Naive thymus-derived CD8-positive, alpha-beta T cell (primary cell): ENCODE results near the gene GPR162. TPM values are rescaled to one million over a fixed set of nuclear protein-coding genes. Genes with fewer than 3 reads are reported as not detected.

ENCODE experiments used
- ATAC-seq, 2 donors: fragments of 150-1000 bp; cut with Tn5 transposase in 1 of 2; sonication (Bioruptor Pico), chemical (Tn5 transposase) in 1 of 2; 1 replicate in 1 of 2; 2 replicates in 1 of 2; pipeline ENCODE4 v1.10.0; 2021; ENCODE audit warnings: mild to moderate bottlenecking in 2 of 2, moderate library complexity in 2 of 2
- POLR2A ChIA-PET: fragments of 350-600 bp; sonication (Branson Sonifier 250); formaldehyde crosslinking; loops from one replicate; lab custom pipeline; 2021; ENCODE audit warnings: antibody characterized with exemption; lab: Charles Lee
- DNase-seq, 10 donors: peaks; one replicate each; pipeline versions ENCODE4 v3.0.0 to v3.0.0-alpha.2; 2020 to 2022
- H3K27ac Mint-ChIP-seq, 10 donors: one replicate each; pipeline ENCODE4 v1.8.0; 2020 to 2022; ENCODE audit warnings: mild to moderate bottlenecking in 10 of 10, mixed read lengths in 10 of 10, moderate library complexity in 4 of 10, inconsistent platforms in 1 of 10
- H3K27me3 Mint-ChIP-seq, 5 donors: one replicate each; pipeline ENCODE4 v1.8.0; 2021 to 2022; ENCODE audit warnings: mixed read lengths in 5 of 5
- H3K36me3 Mint-ChIP-seq, 3 donors: one replicate each; pipeline ENCODE4 v1.8.0; 2020 to 2022; ENCODE audit warnings: mixed read lengths in 3 of 3, mild to moderate bottlenecking in 2 of 3, inconsistent platforms in 1 of 3
- H3K4me1 Mint-ChIP-seq, 4 donors: one replicate each; pipeline ENCODE4 v1.8.0; 2021 to 2022; ENCODE audit warnings: mixed read lengths in 4 of 4
- H3K4me3 Mint-ChIP-seq, 10 donors: one replicate each; pipeline ENCODE4 v1.8.0; 2020 to 2022; ENCODE audit warnings: mild to moderate bottlenecking in 10 of 10, mixed read lengths in 10 of 10, moderate library complexity in 6 of 10, inconsistent platforms in 1 of 10
- H3K9me3 Mint-ChIP-seq, 9 donors: one replicate each; pipeline ENCODE4 v1.8.0; 2020 to 2022; ENCODE audit warnings: mixed read lengths in 9 of 9, mild to moderate bottlenecking in 3 of 9, inconsistent platforms in 1 of 9, moderate library complexity in 1 of 9
- polyA plus RNA-seq, 3 donors: library from polyadenylated mRNA; unstranded; fragments of 300-500 nt; fragmentation: Illumina TruSeq; gene quantifications; one replicate each; pipeline ENCODE4 v1.2.3, GENCODE V29; 2021
- total RNA-seq, 8 experiments: library from RNA in 2 of 8; stranded (reverse) in 2 of 8; gene quantifications; one replicate each; pipeline ENCODE4 v1.2.3 and lab custom pipeline; 2021 to 2026

GPR162 gene
- total and polyA plus RNA-seq, 5 experiments from 2014 or later: not detected

GRCh38 chr12:6817662-6818157 is 3.9 kb upstream of the GPR162 start:
- H3K27me3 Mint-ChIP-seq: peaks cover under 1 to 21% (median 12%) of the 10 kb centered on the region in 5 donors
- no peaks in the 10 kb centered on the region for H3K9me3 Mint-ChIP-seq
- DNase-seq: no peak
- peak overlapping the region in 2 of 10 donors; percentile 8 to 35 for H3K27ac Mint-ChIP-seq
- no peak for ATAC-seq
- H3K4me3 Mint-ChIP-seq: no peak overlapping the region
- no peaks in the 10 kb centered on the region for H3K36me3 Mint-ChIP-seq
- POLR2A ChIA-PET: no interaction called here
- peaks cover 12 to 21% (median 13%) of the 10 kb centered on the region in 4 donors for H3K4me1 Mint-ChIP-seq

- DNase-seq: no peak
- H3K27me3 Mint-ChIP-seq: peaks cover 1 to 27% (median 17%) of the 10 kb centered on the region in 5 donors
- no peak overlapping the region for H3K27ac Mint-ChIP-seq
- H3K4me1 Mint-ChIP-seq: peaks cover 12 to 24% (median 13%) of the 10 kb centered on the region in 4 donors
- POLR2A ChIA-PET: no interaction called here
- ATAC-seq: no peak
- no peaks in the 10 kb centered on the region for H3K9me3 Mint-ChIP-seq
- H3K4me3 Mint-ChIP-seq: no peak overlapping the region
- H3K36me3 Mint-ChIP-seq: no peaks in the 10 kb centered on the region
Observed at GRCh38 chr12:6818222-6818621, 3.4 kb upstream of the GPR162 start.

DNA sequence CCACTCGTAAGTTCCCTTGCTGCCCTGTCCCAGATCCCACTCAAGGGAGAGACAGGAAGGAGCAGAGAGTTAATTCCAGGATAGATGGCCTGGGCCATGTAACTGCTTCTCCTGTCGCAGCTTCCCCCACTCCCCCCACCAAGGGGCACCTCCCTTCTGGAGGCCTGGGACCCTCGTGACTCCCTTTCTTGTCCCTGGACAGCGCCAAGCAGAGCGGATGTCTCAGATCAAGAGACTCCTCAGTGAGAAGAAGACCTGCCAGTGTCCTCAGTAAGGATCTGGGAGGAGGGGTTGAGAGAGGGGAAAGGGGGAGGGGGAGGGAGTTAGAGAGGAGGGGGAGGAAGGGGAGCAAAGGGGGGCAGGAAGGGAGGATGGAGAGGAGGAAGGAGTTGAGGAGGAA is 3.0 kb upstream of the GPR162 start:
- Mint-ChIP-seq H3K4me1 (peaks cover 12 to 24% (median 13%) of the 10 kb centered on the region in 4 donors), H3K9me3 (no peaks in the 10 kb centered on the region), H3K27ac (no peak overlapping the region), H3K27me3 (peaks cover 1 to 31% (median 19%) of the 10 kb centered on the region in 5 donors), H3K4me3 (no peak overlapping the region), H3K36me3 (no peaks in the 10 kb centered on the region)
- DNase-seq (no peak), ATAC-seq (no peak)
- POLR2A ChIA-PET: no interaction called here

DNA sequence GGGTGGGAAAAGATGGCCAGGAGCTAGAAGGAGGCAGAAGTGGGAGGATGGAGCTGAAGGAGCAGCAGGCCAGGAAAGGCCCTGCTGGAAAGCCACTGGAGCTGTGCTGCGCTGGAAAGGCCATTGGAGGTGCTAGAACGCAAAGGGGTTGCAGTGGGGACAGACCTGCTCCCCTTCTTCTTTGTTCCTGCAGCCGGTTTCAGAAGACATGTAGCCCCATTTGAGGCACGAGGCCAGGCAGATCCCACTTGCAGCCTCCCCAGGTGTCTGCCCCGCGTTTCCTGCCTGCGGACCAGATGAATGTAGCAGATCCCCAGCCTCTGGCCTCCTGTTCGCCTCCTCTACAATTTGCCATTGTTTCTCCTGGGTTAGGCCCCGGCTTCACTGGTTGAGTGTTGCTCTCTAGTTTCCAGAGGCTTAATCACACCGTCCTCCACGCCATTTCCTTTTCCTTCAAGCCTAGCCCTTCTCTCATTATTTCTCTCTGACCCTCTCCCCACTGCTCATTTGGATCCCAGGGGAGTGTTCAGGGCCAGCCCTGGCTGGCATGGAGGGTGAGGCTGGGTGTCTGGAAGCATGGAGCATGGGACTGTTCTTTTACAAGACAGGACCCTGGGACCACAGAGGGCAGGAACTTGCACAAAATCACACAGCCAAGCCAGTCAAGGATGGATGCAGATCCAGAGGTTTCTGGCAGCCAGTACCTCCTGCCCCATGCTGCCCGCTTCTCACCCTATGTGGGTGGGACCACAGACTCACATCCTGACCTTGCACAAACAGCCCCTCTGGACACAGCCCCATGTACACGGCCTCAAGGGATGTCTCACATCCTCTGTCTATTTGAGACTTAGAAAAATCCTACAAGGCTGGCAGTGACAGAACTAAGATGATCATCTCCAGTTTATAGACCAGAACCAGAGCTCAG is 2.3 kb upstream of the GPR162 start:
- Mint-ChIP-seq H3K36me3 (no peaks in the 10 kb centered on the region), H3K4me3 (no peak overlapping the region), H3K9me3 (no peaks in the 10 kb centered on the region), H3K27ac (peak overlapping the region in 2 of 10 donors; percentile 16 to 34), H3K27me3 (peaks cover 1 to 38% (median 23%) of the 10 kb centered on the region in 5 donors), H3K4me1 (peaks cover 12 to 24% (median 13%) of the 10 kb centered on the region in 4 donors)
- no peak for ATAC-seq
- POLR2A ChIA-PET: no interaction called here
- DNase-seq: no peak

DNA sequence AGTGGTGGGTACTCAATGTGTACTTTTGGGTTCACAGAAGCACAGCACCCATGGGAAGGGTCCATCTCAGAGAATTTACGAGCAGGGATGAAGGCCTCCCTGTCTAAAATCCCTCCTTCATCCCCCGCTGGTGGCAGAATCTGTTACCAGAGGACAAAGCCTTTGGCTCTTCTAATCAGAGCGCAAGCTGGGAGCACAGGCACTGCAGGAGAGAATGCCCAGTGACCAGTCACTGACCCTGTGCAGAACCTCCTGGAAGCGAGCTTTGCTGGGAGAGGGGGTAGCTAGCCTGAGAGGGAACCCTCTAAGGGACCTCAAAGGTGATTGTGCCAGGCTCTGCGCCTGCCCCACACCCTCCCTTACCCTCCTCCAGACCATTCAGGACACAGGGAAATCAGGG is 1.5 kb upstream of the GPR162 start:
- DNase-seq (no peak), ATAC-seq (no peak)
- H3K9me3 Mint-ChIP-seq: no peaks in the 10 kb centered on the region
- POLR2A ChIA-PET: no interaction called here
- H3K27me3 Mint-ChIP-seq: peaks cover 7 to 46% (median 27%) of the 10 kb centered on the region in 5 donors
- peak overlapping the region in 1 of 10 donors; percentile 16 for H3K27ac Mint-ChIP-seq
- no peaks in the 10 kb centered on the region for H3K36me3 Mint-ChIP-seq
- peaks cover 13 to 24% (median 14%) of the 10 kb centered on the region in 4 donors for H3K4me1 Mint-ChIP-seq
- H3K4me3 Mint-ChIP-seq: no peak overlapping the region

GRCh38 chr12:6822426-6823135 is 960 bp downstream of the GPR162 start:
- Mint-ChIP-seq H3K27ac (no peak overlapping the region), H3K4me3 (peak overlapping the region in 7 of 10 donors; percentile 16 to 79 (median 41)), H3K27me3 (peaks cover 14 to 70% (median 48%) of the 10 kb centered on the region in 5 donors), H3K4me1 (peaks cover 18 to 37% (median 22%) of the 10 kb centered on the region in 4 donors), H3K36me3 (no peaks in the 10 kb centered on the region), H3K9me3 (no peaks in the 10 kb centered on the region)
- ATAC-seq: no peak
- POLR2A ChIA-PET: interaction anchor here (1.1 kb wide), 1 partner anchor 14 kb away, joined by 3 read pairs; no protein-coding TSS in a partner anchor
- DNase-seq: peak in 1 of 10 donors; percentile 43

GRCh38 chr12:6823182-6824084 is 1.8 kb downstream of the GPR162 start:
- Mint-ChIP-seq H3K27ac (no peak overlapping the region), H3K4me1 (peaks cover 17 to 45% (median 25%) of the 10 kb centered on the region in 4 donors), H3K27me3 (peaks cover 15 to 79% (median 48%) of the 10 kb centered on the region in 5 donors), H3K9me3 (no peaks in the 10 kb centered on the region), H3K36me3 (no peaks in the 10 kb centered on the region), H3K4me3 (no peak overlapping the region)
- ATAC-seq: no peak
- DNase-seq: peak in 1 of 10 donors; percentile 32
- POLR2A ChIA-PET: no interaction called here

GRCh38 chr12:6824085-6824775 is 2.6 kb downstream of the GPR162 start:
- peaks cover 15 to 80% (median 52%) of the 10 kb centered on the region in 5 donors for H3K27me3 Mint-ChIP-seq
- peak overlapping the region in 2 of 10 donors; percentile 12 to 34 for H3K4me3 Mint-ChIP-seq
- no peaks in the 10 kb centered on the region for H3K36me3 Mint-ChIP-seq
- ATAC-seq: no peak
- DNase-seq: peak in 1 of 10 donors; percentile 60
- POLR2A ChIA-PET: no interaction called here
- H3K9me3 Mint-ChIP-seq: no peaks in the 10 kb centered on the region
- H3K4me1 Mint-ChIP-seq: peaks cover 19 to 51% (median 29%) of the 10 kb centered on the region in 4 donors
- peak overlapping the region in 2 of 10 donors; percentile 37 to 65 for H3K27ac Mint-ChIP-seq

GRCh38 chr12:6824901-6825381 is 3.3 kb downstream of the GPR162 start:
- no peak overlapping the region for H3K4me3 Mint-ChIP-seq
- DNase-seq: peak in 1 of 10 donors; percentile 49
- H3K27me3 Mint-ChIP-seq: peaks cover 15 to 80% (median 53%) of the 10 kb centered on the region in 5 donors
- H3K27ac Mint-ChIP-seq: peak overlapping the region in 2 of 10 donors; percentile 14 to 74
- H3K9me3 Mint-ChIP-seq: no peaks in the 10 kb centered on the region
- H3K36me3 Mint-ChIP-seq: no peaks in the 10 kb centered on the region
- peaks cover 19 to 55% (median 31%) of the 10 kb centered on the region in 4 donors for H3K4me1 Mint-ChIP-seq
- POLR2A ChIA-PET: interaction anchor here (1.3 kb wide), 1 partner anchor 71 kb away, joined by 3 read pairs; no protein-coding TSS in a partner anchor
- no peak for ATAC-seq

- peak overlapping the region in 1 of 10 donors; percentile 74 for H3K27ac Mint-ChIP-seq
- peak overlapping the region in 2 of 10 donors; percentile 10 to 17 for H3K4me3 Mint-ChIP-seq
- H3K9me3 Mint-ChIP-seq: no peaks in the 10 kb centered on the region
- POLR2A ChIA-PET: interaction anchor here (0.6 to 1.3 kb wide), 2 partner anchors 17 to 71 kb away, joined by 3 to 6 read pairs; no protein-coding TSS in a partner anchor
- ATAC-seq (peak; percentile 45 to 50), DNase-seq (peak; percentile 59 to 85 (median 76))
- peaks cover 19 to 54% (median 30%) of the 10 kb centered on the region in 4 donors for H3K4me1 Mint-ChIP-seq
- H3K36me3 Mint-ChIP-seq: no peaks in the 10 kb centered on the region
- peaks cover 15 to 78% (median 53%) of the 10 kb centered on the region in 5 donors for H3K27me3 Mint-ChIP-seq
Observed at GRCh38 chr12:6825398-6826124, 3.9 kb downstream of the GPR162 start.
